Measurements from ENCODE around the gene CASKIN1.

- TF ChIP-seq CTCF (IDR thresholded peaks at IDR 0.05), result no peak
- TF ChIP-seq POLR2A (IDR thresholded peaks at IDR 0.05), result no peak
Measured at GRCh38 chr16:2199621-2200139, 3.3 kb upstream of the CASKIN1 start.

All from lower leg skin (tissue), 3 donors.